ENCODE results near the gene PAX4.

Gene PAX4

GRCh38 chr7:127651556-127652332, 33.8 kb upstream of the PAX4 start, which contains the start of gene SND1:
SND1 (plus strand) TSS chr7:127652194; CDS start chr7:127652374, 180 bp downstream.
- peak within 1 kb of the TSS; percentile 62 for H3K27ac ChIP-seq (ENCODE audit: low read depth, low read length)
- peaks cover 30% of the 10 kb centered on the region for H3K4me1 ChIP-seq (ENCODE audit: insufficient read depth, low read length)
- H3K9me3 ChIP-seq (ENCODE audit: low read length), result no peaks in the 10 kb centered on the region
- H3K27me3 ChIP-seq (ENCODE audit: control insufficient read depth in 1 of 2, insufficient read depth in 2 of 2, low read length in 2 of 2), result no peaks in the 10 kb centered on the region
- H3K4me3 ChIP-seq (ENCODE audit: low read depth in 1 of 2, low read length in 2 of 2), result peak within 1 kb of the TSS; percentile 78 to 94
- H3K9ac ChIP-seq (ENCODE audit: low read length), result peak within 1 kb of the TSS; percentile 90
- no peaks in the 10 kb centered on the region for H3K36me3 ChIP-seq (ENCODE audit: insufficient read depth, low read length)

GRCh38 chr7:127650847-127651555, 33.1 kb upstream of the PAX4 start:
- Histone ChIP-seq H3K4me3 (ENCODE audit: low read depth in 1 of 2, low read length in 2 of 2) (peak overlapping the region; percentile 49 to 94), H3K27ac (ENCODE audit: low read depth, low read length) (peak overlapping the region; percentile 62), H3K36me3 (ENCODE audit: insufficient read depth, low read length) (no peaks in the 10 kb centered on the region), H3K27me3 (ENCODE audit: control insufficient read depth in 1 of 2, insufficient read depth in 2 of 2, low read length in 2 of 2) (no peaks in the 10 kb centered on the region), H3K9me3 (ENCODE audit: low read length) (no peaks in the 10 kb centered on the region), H3K4me1 (ENCODE audit: insufficient read depth, low read length) (peaks cover 29% of the 10 kb centered on the region), H3K9ac (ENCODE audit: low read length) (peak overlapping the region; percentile 47)

GRCh38 chr7:127648986-127649385, 31.0 kb upstream of the PAX4 start:
- Histone ChIP-seq H3K4me1 (ENCODE audit: insufficient read depth, low read length) (peaks cover 16% of the 10 kb centered on the region), H3K4me3 (ENCODE audit: low read depth in 1 of 2, low read length in 2 of 2) (no peak overlapping the region), H3K27ac (ENCODE audit: low read depth, low read length) (no peak overlapping the region), H3K9ac (ENCODE audit: low read length) (no peak overlapping the region), H3K36me3 (ENCODE audit: insufficient read depth, low read length) (no peaks in the 10 kb centered on the region), H3K9me3 (ENCODE audit: low read length) (no peaks in the 10 kb centered on the region), H3K27me3 (ENCODE audit: control insufficient read depth in 1 of 2, insufficient read depth in 2 of 2, low read length in 2 of 2) (no peaks in the 10 kb centered on the region)

- H3K9me3 ChIP-seq (ENCODE audit: low read length), result no peaks in the 10 kb centered on the region
- no peak overlapping the region for H3K9ac ChIP-seq (ENCODE audit: low read length)
- no peaks in the 10 kb centered on the region for H3K27me3 ChIP-seq (ENCODE audit: control insufficient read depth in 1 of 2, insufficient read depth in 2 of 2, low read length in 2 of 2)
- no peaks in the 10 kb centered on the region for H3K36me3 ChIP-seq (ENCODE audit: insufficient read depth, low read length)
- H3K4me3 ChIP-seq (ENCODE audit: low read depth in 1 of 2, low read length in 2 of 2), result no peak overlapping the region
- H3K27ac ChIP-seq (ENCODE audit: low read depth, low read length), result no peak overlapping the region
- peaks cover 2% of the 10 kb centered on the region for H3K4me1 ChIP-seq (ENCODE audit: insufficient read depth, low read length)
Observed at GRCh38 chr7:127647636-127648035, 29.7 kb upstream of the PAX4 start.

GRCh38 chr7:127644484-127644883, 26.5 kb upstream of the PAX4 start:
- H3K4me1 ChIP-seq (ENCODE audit: insufficient read depth, low read length), result no peaks in the 10 kb centered on the region
- no peak overlapping the region for H3K9ac ChIP-seq (ENCODE audit: low read length)
- H3K27ac ChIP-seq (ENCODE audit: low read depth, low read length), result no peak overlapping the region
- H3K27me3 ChIP-seq (ENCODE audit: control insufficient read depth in 1 of 2, insufficient read depth in 2 of 2, low read length in 2 of 2), result no peaks in the 10 kb centered on the region
- H3K4me3 ChIP-seq (ENCODE audit: low read depth in 1 of 2, low read length in 2 of 2), result no peak overlapping the region
- H3K36me3 ChIP-seq (ENCODE audit: insufficient read depth, low read length), result no peaks in the 10 kb centered on the region
- no peaks in the 10 kb centered on the region for H3K9me3 ChIP-seq (ENCODE audit: low read length)

- H3K27me3 ChIP-seq (ENCODE audit: control insufficient read depth in 1 of 2, insufficient read depth in 2 of 2, low read length in 2 of 2), result no peaks in the 10 kb centered on the region
- H3K27ac ChIP-seq (ENCODE audit: low read depth, low read length), result no peak overlapping the region
- H3K36me3 ChIP-seq (ENCODE audit: insufficient read depth, low read length), result no peaks in the 10 kb centered on the region
- no peak overlapping the region for H3K9ac ChIP-seq (ENCODE audit: low read length)
- no peaks in the 10 kb centered on the region for H3K9me3 ChIP-seq (ENCODE audit: low read length)
- H3K4me3 ChIP-seq (ENCODE audit: low read depth in 1 of 2, low read length in 2 of 2), result no peak overlapping the region
- no peaks in the 10 kb centered on the region for H3K4me1 ChIP-seq (ENCODE audit: insufficient read depth, low read length)
Observed at GRCh38 chr7:127638197-127638596, 20.3 kb upstream of the PAX4 start.

GRCh38 chr7:127635659-127636285, 17.8 kb upstream of the PAX4 start:
- no peak overlapping the region for H3K4me3 ChIP-seq (ENCODE audit: low read depth in 1 of 2, low read length in 2 of 2)
- no peak overlapping the region for H3K27ac ChIP-seq (ENCODE audit: low read depth, low read length)
- H3K9ac ChIP-seq (ENCODE audit: low read length), result no peak overlapping the region
- no peaks in the 10 kb centered on the region for H3K36me3 ChIP-seq (ENCODE audit: insufficient read depth, low read length)
- no peaks in the 10 kb centered on the region for H3K9me3 ChIP-seq (ENCODE audit: low read length)
- H3K4me1 ChIP-seq (ENCODE audit: insufficient read depth, low read length), result no peaks in the 10 kb centered on the region
- no peaks in the 10 kb centered on the region for H3K27me3 ChIP-seq (ENCODE audit: control insufficient read depth in 1 of 2, insufficient read depth in 2 of 2, low read length in 2 of 2)

- no peak overlapping the region for H3K27ac ChIP-seq (ENCODE audit: low read depth, low read length)
- no peaks in the 10 kb centered on the region for H3K36me3 ChIP-seq (ENCODE audit: insufficient read depth, low read length)
- no peaks in the 10 kb centered on the region for H3K27me3 ChIP-seq (ENCODE audit: control insufficient read depth in 1 of 2, insufficient read depth in 2 of 2, low read length in 2 of 2)
- no peaks in the 10 kb centered on the region for H3K9me3 ChIP-seq (ENCODE audit: low read length)
- H3K4me1 ChIP-seq (ENCODE audit: insufficient read depth, low read length), result no peaks in the 10 kb centered on the region
- no peak overlapping the region for H3K9ac ChIP-seq (ENCODE audit: low read length)
- no peak overlapping the region for H3K4me3 ChIP-seq (ENCODE audit: low read depth in 1 of 2, low read length in 2 of 2)
Observed at GRCh38 chr7:127632276-127632910, 14.5 kb upstream of the PAX4 start.

- H3K36me3 ChIP-seq (ENCODE audit: insufficient read depth, low read length), result no peaks in the 10 kb centered on the region
- no peak overlapping the region for H3K27ac ChIP-seq (ENCODE audit: low read depth, low read length)
- no peaks in the 10 kb centered on the region for H3K9me3 ChIP-seq (ENCODE audit: low read length)
- H3K4me1 ChIP-seq (ENCODE audit: insufficient read depth, low read length), result no peaks in the 10 kb centered on the region
- no peak overlapping the region for H3K4me3 ChIP-seq (ENCODE audit: low read depth in 1 of 2, low read length in 2 of 2)
- no peak overlapping the region for H3K9ac ChIP-seq (ENCODE audit: low read length)
- H3K27me3 ChIP-seq (ENCODE audit: control insufficient read depth in 1 of 2, insufficient read depth in 2 of 2, low read length in 2 of 2), result no peaks in the 10 kb centered on the region
Observed at GRCh38 chr7:127629268-127629854, 11.4 kb upstream of the PAX4 start.

- Histone ChIP-seq H3K4me3 (ENCODE audit: low read depth in 1 of 2, low read length in 2 of 2) (no peak overlapping the region), H3K36me3 (ENCODE audit: insufficient read depth, low read length) (no peaks in the 10 kb centered on the region), H3K27ac (ENCODE audit: low read depth, low read length) (no peak overlapping the region), H3K9me3 (ENCODE audit: low read length) (no peaks in the 10 kb centered on the region), H3K4me1 (ENCODE audit: insufficient read depth, low read length) (no peaks in the 10 kb centered on the region), H3K9ac (ENCODE audit: low read length) (no peak overlapping the region), H3K27me3 (ENCODE audit: control insufficient read depth in 1 of 2, insufficient read depth in 2 of 2, low read length in 2 of 2) (no peaks in the 10 kb centered on the region)
Observed at GRCh38 chr7:127628445-127628844, 10.5 kb upstream of the PAX4 start.

- H3K27me3 ChIP-seq (ENCODE audit: control insufficient read depth in 1 of 2, insufficient read depth in 2 of 2, low read length in 2 of 2), result no peaks in the 10 kb centered on the region
- no peaks in the 10 kb centered on the region for H3K4me1 ChIP-seq (ENCODE audit: insufficient read depth, low read length)
- H3K36me3 ChIP-seq (ENCODE audit: insufficient read depth, low read length), result no peaks in the 10 kb centered on the region
- no peak overlapping the region for H3K27ac ChIP-seq (ENCODE audit: low read depth, low read length)
- no peak overlapping the region for H3K4me3 ChIP-seq (ENCODE audit: low read depth in 1 of 2, low read length in 2 of 2)
- H3K9ac ChIP-seq (ENCODE audit: low read length), result no peak overlapping the region
- no peaks in the 10 kb centered on the region for H3K9me3 ChIP-seq (ENCODE audit: low read length)
Observed at GRCh38 chr7:127625331-127625730, 7.4 kb upstream of the PAX4 start.

Data from muscle layer of colon (tissue), 2 donors.